Fibroblast of lung (primary cell): Measurements from ENCODE around the gene ABLIM2.

Experiments used
- CTCF ChIP-seq, 2 donors: IDR thresholded peaks in 1 of 2; conservative IDR thresholded peaks in 1 of 2; 1 replicate in 1 of 2; 2 replicates in 1 of 2; pipeline ENCODE4 v1.5.1; 2011 to 2012; ENCODE audit warnings: low read length in 2 of 2, control low read depth in 1 of 2, inconsistent platforms in 1 of 2, low read depth in 1 of 2, mild to moderate bottlenecking in 1 of 2
- EZH2 ChIP-seq: IDR thresholded peaks from 2 replicates; pipeline ENCODE4 v1.5.1; 2012; ENCODE audit warnings: low read length, control low read depth, mild to moderate bottlenecking; ENCODE audit errors: missing control alignments

GRCh38 chr4:8125526-8126056 is 33.0 kb downstream of the ABLIM2 start:
- TF ChIP-seq CTCF (conservative IDR thresholded peaks at IDR 0.05 in 1 of 2, IDR thresholded peaks at IDR 0.05 in 1 of 2; ENCODE audit: low read depth in 1 of 2, low read length in 2 of 2): no peak
- no peak for TF ChIP-seq EZH2
